Frontal cortex (tissue), 4 donors: ENCODE measurements around the gene PLCD1. TPM values are rescaled to one million over a fixed set of nuclear protein-coding genes. Genes with fewer than 3 reads are reported as not detected.

ENCODE experiments used
- DNase-seq, 2 donors: peaks; one replicate each; pipeline ENCODE4 v3.0.0; 2012; ENCODE audit warnings: low spot score in 2 of 2
- FAIRE-seq: peaks from 2 replicates; lab custom pipeline; 2012; peaks lifted over from hg19 to GRCh38; lab: Jason Lieb, UNC
- total RNA-seq: library from RNA; depleted of rRNA; stranded (reverse); fragments of >200 nt; gene quantifications from one replicate; pipeline ENCODE4 v1.2.3, GENCODE V29; 2014
- donor health status: control.
- donor health status: control.
- donor health status: control.

The PLCD1 gene
- total RNA-seq, 1 donor from 2014 or later = 4.1 TPM

DNA sequence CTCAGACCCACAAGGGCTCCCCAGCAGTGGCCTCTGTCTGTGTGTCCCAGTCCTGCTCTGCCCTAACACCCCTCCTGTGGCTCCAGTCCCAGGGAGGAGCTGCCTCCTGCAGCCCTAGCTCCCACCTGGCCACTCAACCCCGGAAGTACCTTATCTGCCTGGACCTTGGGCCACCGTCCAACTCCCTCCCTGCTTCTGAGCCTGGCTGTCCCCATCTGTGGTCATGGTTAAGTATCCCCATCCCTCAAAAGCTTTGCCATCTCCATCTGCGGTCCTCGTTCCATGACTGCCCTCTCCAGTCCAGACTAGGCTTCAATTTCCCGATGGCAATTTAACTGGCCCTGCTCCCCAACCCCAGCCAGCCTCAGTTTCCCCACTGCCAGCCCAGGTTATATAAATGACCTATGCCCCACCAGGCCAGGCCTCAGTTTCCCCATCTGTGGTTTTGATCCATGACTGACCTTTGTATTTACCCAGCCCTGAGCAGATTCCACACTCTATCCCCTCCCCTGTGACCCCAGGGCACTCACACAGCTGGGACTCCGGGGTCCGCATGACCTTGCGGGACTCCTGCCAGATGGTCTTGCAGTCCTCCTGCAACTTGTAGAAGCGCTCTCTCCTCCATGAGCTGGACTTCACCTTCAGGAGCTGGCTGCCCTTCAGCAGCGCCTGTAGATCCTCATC is 9.6 kb downstream of the PLCD1 start:
- FAIRE-seq (no peak), DNase-seq (no peak)

DNA sequence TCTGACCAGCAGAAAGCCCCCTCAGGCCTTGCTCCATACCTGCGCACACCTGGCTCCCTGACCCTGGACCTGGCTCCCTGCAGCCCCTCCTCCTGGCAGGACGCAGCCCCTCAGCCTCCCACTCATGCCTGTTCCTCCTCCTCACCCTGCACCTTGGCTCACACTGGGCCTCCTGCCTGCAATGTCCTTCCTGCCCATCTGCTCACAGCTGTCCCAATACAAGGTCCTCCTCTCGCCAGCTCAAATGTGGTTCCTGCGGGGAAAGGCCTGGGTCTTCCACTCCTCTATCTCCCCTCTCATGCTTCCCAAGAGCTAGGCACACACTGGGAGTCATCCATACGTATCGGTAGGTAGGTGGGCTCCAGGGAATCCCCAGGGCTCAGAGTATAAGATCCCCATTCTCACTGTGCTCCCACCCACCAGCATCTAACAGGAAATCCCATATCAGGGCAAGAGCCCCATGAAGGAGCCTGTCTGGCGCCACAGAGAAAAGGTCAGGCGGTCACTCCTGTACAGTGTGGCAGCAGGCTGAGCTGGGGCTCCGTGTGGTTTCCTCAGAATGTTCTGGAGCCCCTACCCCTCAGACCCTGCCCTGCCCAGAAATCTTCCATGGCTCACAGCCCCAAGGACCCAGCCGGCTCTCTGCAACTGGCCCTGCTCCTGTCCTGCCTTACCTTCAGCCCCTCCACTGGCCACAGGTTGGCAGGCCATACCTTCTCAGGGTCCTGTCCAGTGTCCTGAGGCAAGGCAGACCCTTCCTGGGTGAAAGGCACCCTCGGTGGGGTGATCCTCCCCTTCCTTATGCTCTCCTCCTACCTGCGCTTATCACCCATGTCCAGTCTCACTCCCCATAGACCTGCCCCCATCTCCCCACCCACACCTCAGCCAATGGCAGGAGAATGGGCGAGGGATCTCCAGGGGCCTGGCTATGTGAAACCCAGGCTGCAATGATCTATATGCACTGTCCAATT is 10.9 kb downstream of the PLCD1 start:
- DNase-seq (no peak), FAIRE-seq (no peak)

DNA sequence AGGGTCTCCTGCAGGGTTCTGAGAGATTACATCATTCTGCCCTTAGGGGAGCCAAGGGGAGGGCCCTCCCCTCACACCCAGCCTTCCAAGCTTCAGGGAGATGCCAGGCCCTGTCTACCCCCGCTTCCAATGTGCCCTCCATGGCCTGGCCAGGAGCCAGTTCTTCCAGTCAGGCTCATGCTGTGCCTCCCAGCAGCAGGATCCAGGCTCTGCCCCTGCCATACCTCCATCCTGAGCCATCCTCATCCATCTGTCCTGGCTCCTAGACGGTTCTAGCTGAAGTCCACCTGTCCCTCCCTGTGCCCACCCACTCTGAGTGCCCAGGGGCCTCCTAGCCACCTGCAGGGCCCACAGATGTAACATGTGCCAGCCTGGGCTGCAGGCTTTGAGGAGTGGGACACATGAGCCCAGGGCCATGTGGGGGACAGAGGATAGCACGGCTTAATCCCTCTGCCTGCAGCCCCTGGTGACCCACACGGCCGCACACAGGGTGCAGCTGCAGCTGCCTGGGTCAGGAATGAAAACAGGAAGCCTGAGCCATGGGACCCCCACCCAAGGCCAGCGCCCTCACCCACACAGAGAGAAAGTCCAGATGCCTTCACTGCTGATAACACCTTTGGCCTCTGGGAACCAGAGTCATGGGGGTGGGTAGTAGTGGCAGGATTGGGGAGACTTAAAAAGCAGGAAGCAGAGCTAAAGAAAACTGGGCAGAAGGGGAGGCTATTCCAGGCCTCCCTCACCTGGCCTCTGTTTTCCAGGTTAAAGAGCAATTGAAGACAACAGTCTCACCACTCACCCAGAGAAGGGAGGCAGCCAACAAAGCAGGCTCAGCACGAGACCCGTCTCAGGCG is 11.8 kb downstream of the PLCD1 start:
- no peak for FAIRE-seq

GRCh38 chr3:38016847-38017444 is 12.5 kb downstream of the PLCD1 start:
- DNase-seq (no peak), FAIRE-seq (no peak)

More for the DNA sequence above, 11.8 kb downstream of the PLCD1 start:
- no peak for DNase-seq

DNA sequence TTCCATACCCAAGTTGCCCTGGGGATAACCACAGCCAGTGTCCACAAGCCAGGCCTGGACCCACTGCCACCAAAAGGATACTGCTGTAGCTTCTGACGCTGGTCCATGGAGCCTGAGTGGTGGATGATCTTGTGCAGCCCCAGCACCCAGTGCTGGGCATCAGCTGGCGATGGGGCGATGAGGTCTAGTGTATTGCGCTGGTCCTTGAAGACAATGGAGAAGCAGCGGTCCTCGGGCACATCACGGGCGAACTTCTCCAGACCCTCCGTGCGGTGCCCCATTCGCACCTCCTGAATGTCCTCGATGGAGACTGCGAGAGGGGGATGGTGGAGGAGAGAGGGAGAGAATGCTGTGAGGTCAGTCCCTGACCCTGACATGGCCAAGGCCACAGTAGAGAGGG is 13.0 kb downstream of the PLCD1 start:
- no peak for DNase-seq
- no peak for FAIRE-seq

GRCh38 chr3:38015984-38016383 is 13.5 kb downstream of the PLCD1 start:
- DNase-seq (no peak), FAIRE-seq (no peak)

GRCh38 chr3:38015485-38015884 is 14.0 kb downstream of the PLCD1 start:
- DNase-seq (no peak), FAIRE-seq (no peak)

GRCh38 chr3:38011111-38011510 is 18.3 kb downstream of the PLCD1 start:
- no peak for FAIRE-seq
- no peak for DNase-seq

GRCh38 chr3:38009807-38010591 is 19.4 kb downstream of the PLCD1 start:
- no peak for FAIRE-seq
- no peak for DNase-seq

DNA sequence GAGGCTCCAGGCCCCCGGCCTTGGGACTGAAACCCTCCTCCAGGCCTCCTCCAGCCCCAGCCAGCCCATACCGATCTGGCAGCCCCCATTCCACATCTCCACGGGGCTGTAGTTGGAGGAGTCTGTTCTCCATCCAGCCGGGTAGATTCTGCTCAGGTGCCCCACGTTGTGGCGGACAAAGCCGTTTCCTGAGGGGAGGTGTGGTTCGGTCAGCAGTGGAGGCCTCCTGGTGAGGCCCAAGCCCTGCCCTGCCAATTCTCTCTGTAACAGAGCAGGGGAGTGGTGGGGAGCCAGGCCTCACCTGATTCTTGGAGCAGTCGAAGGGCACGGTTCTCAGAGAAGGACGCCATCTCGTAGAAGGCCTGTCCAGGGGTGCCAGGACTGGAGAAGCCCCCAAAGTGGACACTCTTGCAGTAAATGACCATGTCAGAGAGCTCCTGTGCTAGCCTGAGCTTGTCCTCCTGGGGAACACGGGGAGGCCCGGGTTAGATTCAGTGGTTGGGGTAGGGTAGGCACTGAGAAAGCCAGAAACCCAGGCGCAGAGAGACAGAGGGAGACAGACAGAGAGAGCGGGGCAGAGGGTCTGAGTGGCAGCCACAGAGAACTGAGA is 20.4 kb downstream of the PLCD1 start:
- no peak for DNase-seq
- no peak for FAIRE-seq

DNA sequence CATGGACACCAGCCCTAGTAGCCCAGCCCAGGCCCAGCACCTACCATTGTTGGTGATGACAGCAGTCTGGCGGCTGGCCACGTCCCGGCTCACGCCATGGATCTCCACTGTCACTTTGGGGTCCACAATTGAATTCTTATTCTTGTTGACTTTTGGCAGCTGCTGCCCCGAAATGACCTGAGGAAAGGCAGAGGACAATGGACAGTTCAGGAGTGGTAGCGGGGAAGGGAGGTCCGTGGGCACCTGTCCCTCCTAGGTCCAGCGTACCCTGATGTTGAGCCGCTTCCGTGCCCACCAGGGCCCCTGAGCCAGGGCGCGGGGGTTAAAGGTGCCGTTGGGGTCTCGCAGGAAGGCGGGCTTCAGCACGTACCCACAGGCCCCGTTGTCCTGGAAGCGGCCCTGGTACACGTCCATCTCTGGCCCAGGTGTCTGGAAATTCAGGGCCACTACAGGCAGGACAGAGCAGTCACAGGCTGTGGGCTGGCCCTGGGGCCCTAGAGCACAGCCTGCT is 21.2 kb downstream of the PLCD1 start:
- FAIRE-seq = no peak
- no peak for DNase-seq

DNA sequence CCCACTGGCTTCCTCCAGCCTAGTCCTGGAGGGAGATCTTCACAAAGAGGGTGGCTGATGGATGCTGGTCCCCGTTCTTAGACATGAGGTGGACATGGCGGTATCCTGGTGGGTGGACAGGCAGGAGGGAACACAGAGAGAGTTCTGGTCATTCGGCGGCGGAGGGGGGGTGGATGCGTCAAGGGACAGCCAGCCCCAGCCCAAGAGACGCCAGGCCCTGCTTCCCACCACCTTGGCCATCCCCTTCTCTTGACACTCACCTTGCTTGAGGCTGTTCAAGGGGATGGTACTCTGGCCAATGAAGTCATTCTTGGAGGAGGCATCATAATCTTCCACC is 21.7 kb downstream of the PLCD1 start:
- no peak for DNase-seq
- FAIRE-seq = no peak

GRCh38 chr3:38006445-38006995 is 22.9 kb downstream of the PLCD1 start:
- DNase-seq (no peak), FAIRE-seq (no peak)

- DNase-seq (no peak), FAIRE-seq (no peak)
Measured at GRCh38 chr3:38006031-38006430, 23.4 kb downstream of the PLCD1 start.

DNA sequence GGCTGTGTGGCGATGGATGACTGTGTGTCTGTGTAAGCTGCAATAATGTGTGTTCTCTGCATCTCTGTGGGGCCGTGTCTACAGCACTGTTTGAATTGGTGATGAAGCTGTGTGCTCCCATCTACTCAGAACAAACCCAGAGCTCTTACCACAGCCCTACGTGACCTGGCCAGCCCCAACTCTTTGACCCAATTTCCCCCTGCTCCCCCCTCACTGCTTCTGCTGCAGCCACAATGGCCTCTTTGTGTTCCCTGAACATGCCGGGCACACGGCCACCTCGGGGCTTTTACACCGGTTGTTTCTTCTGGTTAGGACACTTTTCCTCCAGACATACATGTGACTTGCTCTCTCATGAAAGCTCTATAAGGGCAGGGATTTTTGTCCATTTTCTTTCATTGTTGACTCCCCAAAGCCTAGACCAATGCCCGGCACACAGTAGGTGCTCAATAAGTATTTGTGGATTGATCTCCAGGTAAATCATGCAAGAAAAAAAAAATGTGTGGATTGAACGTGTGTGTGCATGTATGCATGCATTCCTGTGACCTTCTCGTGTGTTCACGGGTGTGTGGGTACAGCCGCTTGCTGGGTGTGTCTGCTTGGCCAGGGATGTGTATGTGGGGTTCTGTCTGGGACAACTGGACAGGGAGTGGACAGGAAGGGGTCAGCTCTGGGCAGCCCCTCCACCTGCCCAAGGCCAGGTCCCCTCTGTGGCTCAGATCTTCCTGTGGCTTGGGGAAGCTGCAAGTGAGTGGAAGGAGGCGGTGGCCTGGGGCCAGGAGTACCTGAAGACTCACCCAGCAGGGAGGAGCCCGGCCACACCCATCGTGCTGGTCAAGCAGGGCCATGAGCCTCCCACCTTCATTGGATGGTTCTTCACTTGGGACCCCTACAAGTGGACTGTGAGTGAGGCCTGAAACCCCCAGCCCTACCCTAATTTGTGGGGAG is 24.1 kb downstream of the PLCD1 start:
- FAIRE-seq (peak; percentile 77), DNase-seq (peak; percentile 80 to 86)

- DNase-seq (peak in 1 of 2 donors; percentile 63), FAIRE-seq (no peak)
Measured at GRCh38 chr3:38004415-38005075, 24.9 kb downstream of the PLCD1 start.
